ENCODE measurements around the gene HSD17B2.
"Not testable (repeated sequence)": the region's sequence is repeated elsewhere in the genome, so short reads cannot be mapped to it uniquely, and the experiment has no call there.

The HSD17B2 gene

GRCh38 chr16:82083710-82084353 is 48.8 kb downstream of the HSD17B2 start:
- no peak for DNase-seq

DNA sequence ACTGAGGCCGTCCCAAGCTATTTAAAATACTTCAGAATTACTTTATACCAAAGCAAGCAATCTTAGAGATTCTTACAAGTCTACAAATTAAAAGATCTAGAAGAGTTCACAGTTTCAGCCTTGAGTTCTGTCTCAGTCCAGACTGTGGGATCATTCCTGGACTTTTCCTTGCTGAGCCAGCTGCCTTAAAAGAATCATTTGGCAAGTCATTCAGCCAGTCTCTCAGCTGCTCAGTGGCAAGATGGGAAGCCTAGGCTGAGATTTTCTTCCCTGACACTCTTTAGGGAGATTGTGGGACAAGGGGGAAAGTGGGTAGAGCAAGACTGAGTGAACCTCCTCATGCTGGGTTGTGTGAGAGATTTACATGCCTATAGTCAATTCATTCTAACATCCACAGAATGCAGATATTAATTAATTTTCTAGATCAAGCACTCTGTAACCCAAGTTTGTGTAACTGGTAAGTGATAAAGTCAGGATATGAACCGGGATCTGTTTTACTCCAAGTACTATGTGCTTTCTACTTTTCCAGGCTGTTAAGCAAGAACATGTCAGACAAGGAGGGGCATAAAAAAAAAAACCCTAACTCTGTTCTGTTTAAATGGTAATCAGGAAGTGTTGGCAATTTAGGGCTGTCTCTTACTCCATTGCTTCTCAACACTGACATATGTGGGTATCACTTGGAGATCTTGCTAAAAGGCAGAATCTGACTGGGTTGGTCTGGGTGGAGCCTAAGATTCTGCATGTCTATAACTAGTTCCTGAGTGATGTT is 50.1 kb downstream of the HSD17B2 start:
- no peak for DNase-seq

GRCh38 chr16:82088483-82088882 is 53.4 kb downstream of the HSD17B2 start:
- DNase-seq, result no peak

DNA sequence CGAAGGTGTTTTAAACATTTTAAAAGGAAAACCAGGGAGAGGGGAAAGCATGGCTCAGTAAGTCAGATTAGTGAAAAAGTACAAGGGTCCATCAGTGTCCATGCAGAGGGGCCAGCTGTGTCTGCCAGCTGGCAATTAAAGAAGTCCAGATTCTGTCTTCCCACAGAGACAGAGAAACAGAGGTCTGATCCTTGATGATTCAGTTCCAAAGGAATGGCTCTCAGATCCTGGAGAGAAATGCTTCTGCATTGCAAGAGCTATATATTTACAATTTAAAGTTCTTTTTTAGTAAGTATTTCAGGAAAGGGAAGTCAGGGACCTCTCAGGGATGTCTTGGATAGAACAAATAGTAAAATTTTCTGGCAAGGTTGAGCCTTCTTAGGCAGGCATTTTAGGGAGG is 56.2 kb downstream of the HSD17B2 start:
- DNase-seq, result no peak

DNA sequence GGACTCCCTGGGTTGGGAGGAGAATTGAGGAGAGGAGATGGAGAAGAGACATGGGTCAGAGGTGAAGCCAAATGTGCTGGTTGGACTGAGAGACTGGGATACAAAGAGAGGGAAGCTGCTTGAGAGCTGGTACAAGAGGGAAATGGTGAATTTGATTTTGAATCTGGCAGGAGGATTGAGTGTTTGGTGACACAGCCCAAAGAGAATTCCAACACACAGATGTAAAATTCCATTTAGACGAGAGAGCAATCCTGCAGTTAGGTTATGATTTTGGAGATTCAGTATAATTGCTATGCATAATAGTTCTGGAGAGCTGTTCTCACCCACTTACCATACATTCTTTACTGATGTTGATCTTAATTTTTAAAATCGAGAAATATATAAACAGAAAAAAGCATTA is 57.7 kb downstream of the HSD17B2 start:
- DNase-seq, result no peak

DNA sequence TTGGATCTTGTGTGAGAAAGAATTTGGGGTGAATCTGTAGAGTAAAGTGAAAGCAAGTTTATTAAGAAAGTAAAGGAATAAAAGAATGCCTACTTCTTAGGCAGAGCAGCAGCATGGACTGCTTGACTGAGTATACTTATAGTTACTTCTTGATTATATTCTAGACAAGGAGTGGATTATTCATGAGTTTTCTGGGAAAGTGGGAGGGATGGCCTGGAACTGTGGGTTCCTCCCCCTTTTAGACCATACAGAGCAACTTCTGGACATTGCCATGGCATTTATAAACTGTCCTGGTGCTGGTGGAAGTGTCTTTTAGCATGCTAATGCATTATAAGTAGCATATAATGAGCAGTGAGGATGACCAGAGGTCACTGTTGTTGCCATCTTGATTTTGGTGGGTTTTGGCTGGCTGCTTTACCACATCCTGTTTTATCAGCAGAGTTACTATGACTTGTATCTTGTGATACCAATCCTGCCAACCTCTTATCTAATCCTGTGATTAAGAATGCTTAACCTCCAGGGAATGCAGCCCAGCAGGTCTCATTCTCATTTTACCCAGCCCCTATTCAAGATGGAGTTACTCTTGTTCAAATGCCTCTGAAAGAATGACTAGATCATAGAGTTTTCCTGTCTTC is 58.7 kb downstream of the HSD17B2 start:
- no peak for DNase-seq

DNA sequence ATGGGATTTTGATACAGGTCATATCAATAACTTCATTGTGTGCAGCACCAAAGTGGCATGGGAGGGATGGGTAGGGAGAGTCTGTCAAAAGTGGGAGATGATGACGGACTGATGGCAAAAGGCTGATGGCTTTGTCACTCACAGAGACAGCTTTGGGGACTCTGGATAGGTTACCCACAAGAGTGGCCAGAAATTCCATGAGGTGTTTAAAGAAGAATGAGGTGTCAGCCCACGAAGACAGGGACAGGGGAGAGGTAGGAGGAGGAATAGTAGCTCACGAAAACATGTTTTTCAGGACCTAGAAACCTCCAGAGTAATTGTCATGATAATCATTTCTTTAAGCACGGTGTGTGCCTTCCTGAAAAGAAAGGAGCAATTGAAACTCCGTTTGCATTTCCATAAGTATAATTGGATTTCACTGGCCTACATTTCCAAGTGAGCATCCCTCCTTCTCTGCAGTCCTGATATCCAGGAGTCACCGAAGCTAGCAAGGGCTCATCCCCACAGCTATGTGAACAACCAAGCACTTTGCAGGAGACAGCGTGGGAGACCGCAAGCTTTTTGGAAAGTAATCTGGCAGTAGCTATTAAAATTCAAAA is 60.0 kb downstream of the HSD17B2 start:
- DNase-seq, result no peak

DNA sequence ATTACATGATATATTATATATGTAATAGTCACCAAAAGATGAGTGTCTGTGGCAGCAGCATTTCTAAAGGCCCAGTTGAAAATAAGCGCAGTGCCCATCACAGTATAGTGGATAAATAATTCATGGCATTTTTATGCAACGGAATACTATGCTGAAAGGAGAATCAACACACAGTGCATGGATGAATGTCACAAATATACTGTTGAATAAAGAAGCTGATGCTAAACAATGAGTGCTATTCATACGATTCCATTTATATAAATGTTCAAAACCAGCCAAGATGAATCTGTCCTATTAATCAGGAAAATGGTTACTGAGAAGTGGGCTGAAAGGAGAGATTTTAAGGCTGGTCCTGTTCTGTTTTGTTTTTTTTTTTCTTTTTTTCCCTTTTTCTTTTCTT is 61.6 kb downstream of the HSD17B2 start:
- no peak for DNase-seq

- no peak for DNase-seq
Observed at GRCh38 chr16:82105107-82105506, 70.1 kb downstream of the HSD17B2 start.

GRCh38 chr16:82108100-82108499 is 73.0 kb downstream of the HSD17B2 start:
- no peak for DNase-seq

GRCh38 chr16:82108774-82109173 is 73.7 kb downstream of the HSD17B2 start:
- no peak for DNase-seq

GRCh38 chr16:82109266-82109665 is 74.2 kb downstream of the HSD17B2 start:
- DNase-seq, result not testable (repeated sequence)

- DNase-seq, result no peak
Observed at GRCh38 chr16:82111944-82112343, 76.9 kb downstream of the HSD17B2 start.

- DNase-seq, result no peak
Observed at GRCh38 chr16:82113741-82114140, 78.7 kb downstream of the HSD17B2 start.

GRCh38 chr16:82116535-82116934 is 81.5 kb downstream of the HSD17B2 start:
- DNase-seq, result no peak

- no peak for DNase-seq
Observed at GRCh38 chr16:82118749-82119148, 83.7 kb downstream of the HSD17B2 start.

DNA sequence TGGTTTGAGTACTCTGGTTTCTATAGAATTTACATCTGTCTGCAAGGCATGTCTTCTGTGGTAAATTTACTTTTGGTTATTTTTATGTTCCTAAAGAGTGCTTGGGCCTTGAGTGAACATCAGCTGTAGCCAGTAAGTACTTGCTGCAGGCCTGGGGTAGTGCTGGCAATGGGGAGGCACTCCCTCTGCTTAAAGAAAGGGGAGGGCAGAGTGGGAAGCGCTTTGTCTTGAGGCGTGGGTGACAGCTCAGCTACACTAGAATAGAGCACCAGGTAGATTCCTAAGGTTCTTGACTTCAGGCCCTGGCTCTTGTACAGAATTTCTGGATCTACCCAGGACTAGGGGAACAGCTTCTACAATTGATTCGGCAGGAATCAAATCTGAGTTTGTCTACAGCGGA is 84.4 kb downstream of the HSD17B2 start:
- DNase-seq, result no peak

GRCh38 chr16:82124651-82125050 is 89.6 kb downstream of the HSD17B2 start:
- DNase-seq, result no peak

GRCh38 chr16:82129881-82130280 is 94.8 kb downstream of the HSD17B2 start:
- DNase-seq, result no peak

DNA sequence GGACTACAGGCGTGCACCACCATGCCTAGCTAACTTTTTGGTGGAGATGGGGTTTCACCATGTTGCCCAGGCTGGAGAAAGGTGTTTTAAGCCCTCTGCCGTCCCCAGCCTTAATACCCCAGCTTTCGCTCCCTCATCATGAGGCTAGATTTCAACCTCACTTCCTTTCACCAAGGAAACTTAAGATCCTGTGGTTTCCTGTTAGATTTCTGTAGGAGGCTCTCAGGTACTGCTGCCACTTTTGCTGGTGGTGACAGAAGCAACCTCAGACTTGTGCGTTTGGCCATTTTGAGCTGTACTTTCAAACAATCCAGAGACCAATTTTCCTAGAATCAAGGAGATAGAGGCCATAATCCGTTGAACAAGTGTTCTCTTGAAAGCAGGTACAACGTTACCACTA is 98.7 kb downstream of the HSD17B2 start:
- DNase-seq, result no peak

DNA sequence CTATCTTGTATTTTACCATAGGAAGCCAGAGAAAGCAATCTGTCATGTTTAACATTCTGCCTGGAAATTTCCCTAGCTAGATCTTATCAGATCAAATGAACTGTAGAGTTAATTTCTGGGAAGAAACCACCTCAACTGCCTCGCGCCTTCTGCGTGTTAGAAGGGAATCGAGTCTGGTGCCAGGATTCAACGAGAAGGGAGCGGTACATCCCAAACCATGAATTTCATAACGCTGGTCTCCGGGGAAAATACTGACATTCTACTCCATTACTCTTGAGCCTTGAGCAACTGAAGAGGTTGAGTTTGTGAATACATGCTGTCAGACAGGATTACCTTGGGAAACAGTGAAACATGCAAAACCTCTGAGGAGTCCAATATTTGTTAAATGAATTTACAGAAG is 99.8 kb downstream of the HSD17B2 start:
- DNase-seq, result no peak

GRCh38 chr16:82135844-82136243 is 100.8 kb downstream of the HSD17B2 start:
- DNase-seq, result no peak

- no peak for DNase-seq
Observed at GRCh38 chr16:82136956-82137821, 102.1 kb downstream of the HSD17B2 start.

Measured in NCI-H1417 treated with DMSO at 0.1 percent for 48 hours (cell line).